Activated CD4-positive, alpha-beta T cell treated with anti-CD3 and anti-CD28 coated beads for 48 hours (primary cell): Measurements from ENCODE around the gene PSMG1.

Experiments used
- DNase-seq: peaks from one replicate; pipeline ENCODE4 v3.0.0-alpha.2; 2020

The PSMG1 gene

DNA sequence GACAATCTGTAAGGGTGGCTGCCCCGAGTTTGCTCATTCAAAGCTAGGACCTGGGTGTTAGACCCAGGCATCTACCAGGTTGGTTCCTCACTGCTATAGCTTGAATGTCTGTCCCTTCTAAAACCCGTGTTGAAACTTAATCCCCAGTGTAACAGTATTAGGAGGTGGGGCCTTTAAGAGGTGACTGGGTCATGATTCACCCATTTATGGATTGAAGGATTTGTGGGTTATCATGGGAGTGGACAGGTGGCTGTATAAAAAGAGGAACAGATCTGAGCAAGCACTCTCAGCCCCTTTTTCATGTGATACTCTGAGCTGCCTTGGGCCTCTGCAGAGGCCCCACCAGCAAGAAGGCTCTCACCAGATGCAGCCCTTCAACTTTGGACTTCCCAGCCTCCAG lies 29.4 kb downstream of the PSMG1 start:
- no peak for DNase-seq

DNA sequence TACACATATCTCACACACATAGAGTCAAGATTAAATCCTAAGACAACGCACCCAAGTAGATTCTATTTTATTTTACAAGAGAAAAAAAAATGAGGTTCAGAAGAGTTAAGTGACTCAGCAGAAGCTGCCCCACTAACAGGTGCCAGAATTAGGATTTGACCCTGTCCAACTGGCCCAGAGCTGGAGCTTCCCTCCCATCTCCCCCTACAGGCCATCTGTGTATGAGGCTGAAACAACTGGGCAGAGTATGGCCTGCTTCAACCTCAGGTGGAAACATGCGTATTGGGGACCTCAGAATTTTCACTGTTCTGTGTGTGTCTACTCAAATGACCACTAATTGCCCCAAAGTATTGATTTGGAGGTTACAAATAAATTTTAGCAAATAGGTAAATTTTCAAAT lies 29.9 kb downstream of the PSMG1 start:
- DNase-seq, result no peak

DNA sequence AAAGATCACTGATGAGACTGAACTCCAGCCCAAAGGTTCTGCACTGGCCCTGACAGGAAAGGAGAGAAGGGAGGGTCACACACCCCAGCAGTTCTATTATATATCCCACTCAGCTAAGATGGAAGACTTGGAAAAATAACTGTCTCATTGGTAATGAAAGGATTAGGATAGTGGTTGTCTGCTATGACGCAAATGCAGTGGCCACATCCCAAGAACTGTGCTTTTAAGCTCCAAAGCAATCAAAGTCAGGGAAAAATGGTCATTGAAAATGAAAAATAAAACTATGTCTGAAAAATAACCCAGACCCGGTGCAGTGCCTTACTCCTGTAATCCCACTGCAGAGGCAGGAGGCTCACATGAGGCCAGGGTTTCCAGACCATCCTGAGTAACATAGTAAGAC lies 31.0 kb downstream of the PSMG1 start:
- DNase-seq, result no peak

DNA sequence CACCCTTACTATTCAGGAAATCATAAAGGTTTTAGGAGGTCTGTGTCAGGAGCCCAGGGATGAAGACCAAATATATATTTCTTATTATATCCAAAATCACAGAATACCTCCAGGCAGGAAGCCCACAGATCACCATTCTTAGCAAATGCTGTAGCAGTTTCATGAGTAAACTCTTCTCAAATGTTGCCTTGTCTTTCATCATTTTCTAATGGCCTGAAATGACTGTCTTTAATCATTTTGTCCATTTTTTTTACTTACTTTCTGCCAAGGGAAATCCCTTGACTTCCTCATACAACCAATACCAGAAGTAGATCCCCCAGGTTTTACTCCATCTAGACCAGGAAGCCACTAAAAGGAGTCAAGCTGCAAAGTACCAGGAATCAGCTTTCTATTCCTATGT lies 32.4 kb downstream of the PSMG1 start:
- DNase-seq, result no peak

DNA sequence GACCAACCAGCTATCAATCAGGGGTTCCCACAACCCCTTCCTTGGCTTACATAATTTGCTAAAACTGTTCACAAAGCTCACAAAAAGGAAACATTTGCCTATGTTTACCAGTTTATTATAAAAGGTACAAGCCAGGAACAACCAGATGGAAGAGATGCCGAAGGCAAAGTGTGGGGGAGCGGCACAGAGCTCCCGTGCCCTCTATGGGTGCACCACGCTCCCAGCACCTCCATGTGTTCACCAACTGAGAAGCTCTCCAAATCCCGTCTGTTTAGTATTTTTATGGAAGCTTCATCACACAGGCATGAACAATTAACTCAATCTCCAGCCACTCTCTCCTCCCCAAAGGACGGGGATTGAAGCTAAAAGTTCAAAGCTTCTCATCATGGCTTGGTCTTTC lies 32.9 kb downstream of the PSMG1 start:
- DNase-seq, result no peak

DNA sequence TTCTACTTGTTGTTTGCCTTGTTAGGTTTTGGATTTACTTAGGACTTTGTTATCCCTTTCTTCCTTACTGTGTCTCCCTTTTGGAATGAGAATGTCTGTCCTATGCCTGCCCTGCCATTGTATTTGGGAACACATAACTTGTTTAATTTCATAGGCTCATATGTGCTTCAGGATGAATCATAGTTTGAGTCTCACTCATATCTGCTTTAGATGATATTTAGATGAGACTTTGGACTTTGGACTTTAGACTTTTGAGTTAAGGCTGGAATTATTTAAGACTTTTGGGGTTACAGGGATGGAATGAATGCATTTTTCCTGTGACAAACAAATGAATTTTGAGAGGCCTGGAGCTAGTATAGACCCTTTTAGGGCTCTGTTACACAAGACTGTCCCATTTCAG lies 33.4 kb downstream of the PSMG1 start:
- no peak for DNase-seq

DNA sequence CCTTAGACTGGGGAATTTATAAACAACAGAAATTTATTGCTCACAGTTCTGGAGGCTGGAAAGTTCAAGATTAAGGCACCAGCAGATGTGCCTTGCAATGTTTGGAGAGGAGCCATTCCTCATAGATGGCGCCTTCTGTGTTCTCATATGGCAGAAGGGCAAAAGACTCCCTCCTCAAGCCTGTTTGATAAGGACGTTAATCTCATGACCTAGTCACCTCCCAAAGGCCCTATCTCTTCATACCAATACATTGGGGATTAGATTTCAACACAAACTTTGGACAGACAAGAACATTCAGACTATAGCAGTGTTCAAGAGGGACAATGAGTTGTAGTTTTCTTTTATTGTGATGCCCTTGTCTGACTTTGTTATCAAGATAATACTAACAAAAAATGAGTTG lies 34.3 kb downstream of the PSMG1 start:
- no peak for DNase-seq

DNA sequence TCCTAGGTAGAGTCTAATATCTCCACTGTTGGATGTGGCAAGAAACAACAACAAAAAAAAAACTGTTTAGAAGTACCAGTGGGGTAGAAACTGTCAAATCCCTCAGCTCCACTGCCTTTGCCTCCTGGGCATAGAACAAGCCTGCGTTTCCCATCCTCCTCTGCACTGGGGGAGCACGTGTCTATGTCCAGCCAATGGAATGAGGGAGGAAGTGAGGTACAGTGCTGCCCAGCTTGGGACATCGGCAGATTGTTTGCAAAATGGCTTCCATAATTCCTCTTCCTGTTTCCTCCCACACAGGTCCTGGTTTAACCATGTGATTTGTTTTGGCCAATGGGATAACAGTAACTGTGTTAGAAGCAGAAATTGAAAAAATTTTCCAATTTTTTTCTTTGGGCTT lies 39.1 kb downstream of the PSMG1 start:
- DNase-seq, result no peak

DNA sequence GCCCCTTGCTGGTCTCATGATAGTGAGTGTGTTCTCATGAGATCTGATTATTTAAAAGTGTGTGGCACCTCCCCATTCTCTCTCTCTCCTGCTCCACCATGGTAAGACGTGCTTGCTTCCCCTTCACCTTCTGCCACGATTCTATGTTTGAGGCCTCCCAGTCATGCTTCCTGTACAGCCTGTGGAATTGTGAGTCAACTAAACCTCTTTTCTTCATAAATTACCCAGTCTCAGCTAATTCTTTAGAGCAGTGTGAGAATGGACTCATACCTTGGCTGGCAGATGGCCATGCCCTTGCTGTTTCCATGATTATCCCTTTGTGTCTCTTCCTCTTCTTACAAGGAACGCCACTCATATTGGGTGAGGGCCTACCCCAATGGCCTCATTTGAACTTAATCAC lies 40.3 kb downstream of the PSMG1 start:
- DNase-seq, result no peak

DNA sequence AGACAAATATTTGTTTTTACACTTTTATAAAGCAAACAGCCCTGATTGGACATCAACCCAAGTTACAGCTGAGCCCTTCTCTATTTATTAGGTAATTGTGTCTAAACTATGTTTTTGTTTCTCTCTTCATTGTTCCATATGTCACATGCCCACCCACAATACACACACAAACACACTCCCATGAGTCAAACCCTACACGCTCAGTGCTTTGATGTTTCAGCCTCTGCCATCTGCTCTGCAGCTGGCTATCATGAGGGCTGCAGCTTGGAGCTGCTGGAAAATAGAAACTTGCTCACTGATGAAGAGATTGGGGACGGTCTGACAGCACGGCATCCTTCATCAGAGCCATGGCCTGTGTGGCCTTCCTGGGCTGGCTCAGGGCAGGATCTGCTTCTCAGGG lies 41.7 kb downstream of the PSMG1 start:
- no peak for DNase-seq

DNA sequence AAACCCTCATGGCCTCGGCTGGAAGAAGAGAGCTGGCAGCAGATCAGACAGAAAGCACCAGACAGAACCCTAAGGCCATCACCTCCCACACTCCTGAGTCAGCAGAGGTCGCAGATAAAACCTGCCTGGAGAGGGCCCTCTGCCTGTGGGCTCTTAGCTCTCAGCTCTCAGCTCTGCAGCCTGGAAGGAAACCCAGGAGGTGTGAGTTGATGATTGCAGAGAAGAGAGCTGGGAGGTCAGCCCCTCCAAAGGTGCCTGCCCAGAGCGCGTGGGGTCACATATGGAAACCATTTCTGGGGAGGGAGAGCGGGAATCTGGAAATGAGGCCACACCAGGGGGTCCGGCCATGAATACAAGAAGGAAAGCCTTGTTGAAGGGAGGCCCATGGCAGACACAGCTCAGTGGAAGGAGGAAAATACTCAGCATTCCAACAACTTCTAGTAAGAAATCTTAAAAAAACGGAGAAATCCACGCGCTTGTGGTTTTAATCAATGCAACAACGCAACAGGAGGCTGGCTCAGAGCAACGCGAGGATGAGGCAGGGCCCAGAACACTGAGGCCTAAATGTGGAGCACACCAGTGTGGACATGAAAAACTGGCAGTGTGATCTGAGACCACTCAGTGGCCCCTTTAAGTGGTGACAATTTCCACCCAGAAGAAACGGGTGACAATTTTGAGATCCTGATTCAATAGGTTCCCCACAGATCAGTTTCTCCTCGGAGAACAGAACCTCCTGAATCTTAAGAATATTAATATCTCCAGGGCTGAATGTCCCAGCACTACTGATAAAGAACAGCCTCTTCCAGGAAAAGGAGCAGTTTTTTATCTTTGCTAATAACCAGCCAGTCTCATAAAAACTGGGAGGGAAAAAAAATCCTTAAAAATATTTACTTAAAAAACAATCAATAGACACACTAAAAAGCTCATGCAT lies 45.7 kb downstream of the PSMG1 start:
- DNase-seq, result peak; percentile 18

DNA sequence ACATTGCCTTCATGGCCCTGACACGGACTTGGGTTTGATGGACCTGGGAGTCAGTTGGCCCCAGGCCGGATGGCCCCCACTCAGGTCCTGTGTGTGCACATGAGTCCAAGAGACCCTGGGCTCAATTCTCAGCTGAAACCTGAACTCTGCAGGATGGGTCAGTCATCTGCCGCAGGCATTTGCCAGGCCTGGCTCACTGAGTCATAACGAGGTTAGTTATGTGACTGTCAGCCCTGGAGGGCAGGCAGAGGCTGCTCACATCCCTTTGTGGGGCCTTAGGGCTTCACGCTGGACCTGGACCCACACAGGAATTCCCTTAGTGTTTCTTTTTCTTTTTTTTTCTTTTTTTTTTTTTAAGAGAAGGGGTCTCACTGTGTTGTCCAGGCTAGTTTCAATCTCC lies 46.5 kb downstream of the PSMG1 start:
- DNase-seq, result no peak

DNA sequence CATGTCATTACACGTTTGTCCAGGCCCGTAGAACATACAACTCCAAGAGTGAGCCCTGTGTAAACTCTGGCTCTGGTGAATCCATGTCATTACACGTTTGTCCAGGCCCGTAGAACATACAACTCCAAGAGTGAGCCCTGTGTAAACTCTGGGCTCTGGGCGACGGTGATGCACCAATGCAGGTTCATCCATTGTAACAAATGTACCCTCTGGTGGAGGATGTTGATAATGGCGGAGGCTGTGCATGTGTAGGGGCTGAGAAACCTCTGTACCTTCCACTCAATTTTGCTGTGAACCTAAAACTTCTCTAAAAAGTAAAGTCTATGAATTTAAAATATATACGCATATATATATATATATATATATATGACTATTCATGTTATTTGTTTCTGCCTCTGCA lies 47.1 kb downstream of the PSMG1 start:
- peak; percentile 31 for DNase-seq

DNA sequence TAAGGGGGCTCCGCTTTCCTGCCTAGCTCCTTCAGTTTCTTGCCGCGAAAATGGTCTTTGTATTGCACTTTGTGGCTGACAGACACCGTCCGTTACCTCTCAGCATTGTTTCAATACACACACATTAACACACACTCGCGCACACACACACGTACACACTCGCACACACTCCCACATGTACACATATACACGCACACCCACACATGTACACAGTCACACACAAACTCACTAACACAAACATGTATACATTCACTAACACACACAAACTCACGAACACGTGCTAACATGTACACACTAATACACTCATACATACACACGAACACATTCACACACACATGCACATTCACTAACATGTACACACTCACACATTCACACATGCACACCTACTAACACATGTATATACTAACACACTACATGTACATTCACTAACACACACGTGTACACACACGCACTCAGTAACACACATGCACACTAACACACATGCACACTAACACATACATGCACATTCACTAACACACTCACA lies 48.9 kb downstream of the PSMG1 start:
- no peak for DNase-seq

DNA sequence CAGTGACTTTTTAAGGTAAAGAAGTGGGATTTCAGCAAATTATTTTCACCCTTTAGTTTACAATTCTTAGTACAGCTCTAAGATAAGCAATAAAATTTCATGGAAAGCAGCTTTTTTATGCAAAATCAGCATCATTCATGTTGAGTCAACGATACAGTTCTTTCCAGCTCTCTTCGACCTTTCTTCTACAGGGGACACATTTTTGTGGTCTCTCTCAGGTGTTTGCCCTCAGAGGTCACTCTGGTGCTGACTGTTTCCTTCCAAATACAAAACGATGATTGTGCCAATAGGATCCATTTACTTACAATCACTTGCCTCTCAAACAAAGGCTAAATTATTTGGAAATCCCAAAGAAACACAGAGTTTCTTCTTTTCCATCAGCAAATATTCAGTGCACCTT lies 51.0 kb downstream of the PSMG1 start:
- no peak for DNase-seq

DNA sequence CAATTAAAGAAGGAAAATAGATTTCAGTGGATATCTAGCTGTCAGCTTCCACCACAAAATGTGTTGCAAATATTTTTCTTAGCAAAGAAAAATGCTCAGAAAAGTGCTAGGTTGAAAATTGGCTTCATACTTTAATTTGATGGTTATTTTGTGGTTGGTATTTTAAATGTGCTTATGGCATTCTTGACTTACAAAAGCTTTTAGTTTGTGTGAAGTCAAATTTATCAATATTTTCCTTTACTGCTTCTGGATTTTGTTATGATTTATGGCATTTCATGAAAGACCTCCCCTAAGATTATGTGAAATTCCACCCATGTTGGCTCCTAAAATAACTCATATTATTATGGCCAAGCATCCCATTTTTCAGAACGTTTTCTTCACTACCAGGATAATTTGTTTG lies 51.5 kb downstream of the PSMG1 start:
- DNase-seq, result no peak

DNA sequence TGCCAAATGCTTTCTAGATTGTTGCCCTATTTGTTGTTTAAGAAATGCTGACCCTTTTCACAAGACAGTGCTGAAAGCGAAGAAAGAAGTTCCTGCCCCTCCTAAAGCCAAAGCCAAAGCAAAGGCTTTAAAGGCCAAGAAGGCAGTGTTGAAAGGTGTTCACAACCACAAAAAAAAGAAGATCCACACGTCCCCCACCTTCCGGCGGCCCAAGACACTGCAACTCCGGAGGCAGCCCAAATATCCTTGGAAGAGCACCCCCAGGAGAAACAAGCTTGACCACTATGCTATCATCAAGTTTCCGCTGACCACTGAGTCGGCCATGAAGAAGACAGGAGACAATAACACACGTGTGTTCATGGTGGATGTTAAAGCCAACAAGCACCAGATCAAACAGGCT lies 55.7 kb downstream of the PSMG1 start:
- no peak for DNase-seq

DNA sequence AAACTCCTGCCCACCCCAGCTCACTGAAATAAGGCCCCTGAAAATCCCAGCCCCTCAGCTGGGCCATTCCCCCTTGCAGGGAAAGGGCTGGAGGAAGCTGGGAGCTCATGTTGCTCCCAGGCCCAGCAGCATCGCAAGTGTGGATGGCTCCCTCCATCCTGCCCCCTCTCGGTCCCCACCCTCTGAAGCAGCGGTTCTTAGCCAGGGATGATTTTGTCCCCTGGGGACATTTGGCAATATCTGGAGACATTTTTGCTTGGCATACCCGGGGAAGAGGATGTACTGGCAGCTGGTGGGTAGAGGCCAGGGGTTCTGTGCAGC lies 56.8 kb downstream of the PSMG1 start:
- DNase-seq, result no peak

DNA sequence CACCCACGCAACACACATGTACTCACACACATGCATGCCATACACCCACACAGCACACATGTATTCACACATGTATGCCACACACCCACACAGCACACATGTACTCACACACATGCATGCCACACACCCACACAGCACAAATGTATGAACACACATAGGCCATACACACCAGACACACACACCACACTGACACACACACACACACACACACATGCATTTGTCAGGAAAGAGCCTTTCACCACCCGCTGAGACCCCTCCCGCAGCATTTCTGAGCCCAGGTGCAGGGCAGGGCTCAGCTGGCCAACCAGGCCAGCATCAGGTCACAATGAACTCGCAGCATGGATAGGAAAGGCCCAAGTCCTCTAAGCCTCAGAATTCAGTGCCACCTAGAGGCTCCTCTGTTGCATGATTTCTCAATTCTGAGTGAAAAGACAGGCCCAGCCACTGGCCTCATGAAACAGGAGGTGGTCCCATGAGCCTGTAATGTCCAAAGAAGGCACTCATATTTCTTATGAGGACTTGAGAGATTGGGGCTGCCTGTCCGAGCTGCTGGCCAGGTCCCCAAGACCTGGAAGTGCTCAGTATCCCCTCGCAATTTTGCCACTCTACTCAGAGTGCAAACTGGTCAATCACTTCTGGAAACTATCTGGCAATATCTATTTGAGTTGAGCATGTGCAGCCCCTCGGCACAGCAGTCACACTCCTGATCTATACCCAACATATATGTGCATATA lies 57.3 kb downstream of the PSMG1 start:
- DNase-seq, result peak; percentile 16
